ENCODE data around the gene TAS2R1.
"Not testable (repeated sequence)": the region's sequence is repeated elsewhere in the genome, so short reads cannot be mapped to it uniquely, and the experiment has no call there.

Gene TAS2R1

DNA sequence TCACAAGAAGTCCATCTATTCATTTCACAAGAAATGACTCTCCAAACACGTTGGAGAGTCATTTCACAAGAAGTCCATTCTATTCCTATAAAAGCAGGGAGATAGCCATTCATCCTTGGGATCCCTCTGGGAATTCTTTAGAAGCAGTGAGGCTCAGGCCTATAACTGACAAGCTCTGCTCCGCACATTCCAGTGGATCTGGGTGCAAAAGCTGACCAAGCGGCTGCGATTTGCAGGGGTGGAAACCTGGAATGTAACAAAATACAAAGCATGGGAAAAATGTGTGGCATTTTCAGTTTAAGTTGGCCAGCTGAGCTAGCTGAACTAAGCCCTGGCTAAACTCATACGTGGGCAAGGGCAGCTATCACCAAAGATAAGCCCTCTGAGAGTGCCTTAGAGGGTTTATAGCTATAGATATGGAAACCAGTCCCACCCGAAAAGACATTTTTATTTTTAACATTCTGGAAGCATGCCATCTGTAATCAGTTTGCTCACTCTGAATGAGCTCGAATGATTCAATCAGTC is 8.7 kb downstream of the TAS2R1 start:
- DNase-seq: no peak

DNA sequence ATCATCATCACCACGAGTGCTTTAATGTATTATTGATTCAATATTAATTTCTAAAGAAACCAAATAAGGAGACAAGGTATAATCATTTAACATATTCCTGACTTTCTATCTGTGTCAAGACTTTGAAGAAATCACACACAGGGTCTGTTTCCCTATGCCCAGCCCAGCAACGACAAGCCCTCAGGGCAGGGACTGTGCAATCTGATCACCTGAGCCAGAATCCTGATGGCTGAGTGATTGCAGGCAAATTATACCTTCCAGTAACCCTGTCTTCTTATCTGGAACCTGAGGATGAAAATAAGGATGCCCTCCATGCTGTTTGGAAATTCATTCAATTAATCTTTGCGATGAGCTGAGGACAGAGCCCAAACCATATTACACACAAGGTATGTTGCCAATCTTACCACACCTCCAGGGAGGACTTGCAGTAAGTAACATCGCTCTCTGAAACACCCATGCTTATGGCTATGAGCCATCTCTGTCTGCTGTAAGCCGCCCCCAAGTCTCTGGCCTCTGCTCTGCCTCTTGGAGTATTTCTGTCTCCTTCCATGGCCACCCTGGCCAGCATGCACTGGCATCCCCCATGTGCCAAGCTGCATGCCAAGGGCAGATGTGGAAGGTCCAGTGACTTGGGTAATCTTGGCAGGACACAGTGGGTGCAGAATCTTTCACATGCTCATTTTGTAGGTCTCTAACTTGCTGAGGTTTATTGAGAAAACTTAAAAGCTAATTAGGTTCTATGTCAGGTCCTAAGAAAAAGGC is 10.6 kb downstream of the TAS2R1 start:
- no peak for DNase-seq

- DNase-seq: no peak
These were observed 12.2 kb downstream of the TAS2R1 start for GRCh38 chr5:9617739-9618504.

DNA sequence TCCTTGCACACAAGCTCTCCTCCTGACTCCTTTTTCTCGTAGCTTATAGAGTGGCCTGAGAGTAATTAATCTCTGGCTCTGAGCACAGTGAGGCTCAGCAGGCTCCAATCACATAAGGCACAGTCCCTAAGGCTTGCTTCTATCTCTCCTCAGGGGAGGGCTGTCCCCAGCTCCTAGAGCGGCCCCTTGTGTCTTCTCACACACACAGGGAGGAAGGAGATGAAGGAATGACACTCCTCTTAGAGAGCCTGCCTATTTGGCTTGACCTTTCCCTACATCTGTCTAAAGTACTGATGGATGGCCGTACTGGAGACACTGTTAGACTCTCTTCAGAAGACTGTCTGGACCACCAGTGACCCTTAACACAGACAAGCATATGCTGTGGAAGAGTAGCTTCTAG is 12.9 kb downstream of the TAS2R1 start:
- no peak for DNase-seq

- no peak for DNase-seq
These were observed 14.8 kb downstream of the TAS2R1 start for GRCh38 chr5:9615331-9615730.

DNA sequence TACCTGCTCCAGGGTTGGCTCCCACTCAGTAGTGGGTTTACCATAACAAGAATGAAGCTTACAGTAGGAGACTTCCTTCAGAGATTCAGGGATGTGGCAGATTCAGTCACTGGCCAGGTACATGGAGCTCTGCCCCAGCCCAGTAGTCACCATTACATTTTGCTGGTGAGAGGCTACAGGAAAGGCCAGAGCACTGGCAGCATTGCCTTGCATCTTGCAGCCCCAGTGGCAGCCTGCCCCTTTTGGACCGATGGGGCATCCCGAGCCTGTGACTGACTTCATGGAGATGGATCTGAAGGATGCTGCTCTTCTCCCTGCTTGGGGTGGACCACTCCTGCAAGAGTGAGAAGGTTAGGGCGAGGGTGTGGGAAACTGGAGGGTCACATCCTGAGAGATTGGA is 16.8 kb downstream of the TAS2R1 start:
- no peak for DNase-seq

DNA sequence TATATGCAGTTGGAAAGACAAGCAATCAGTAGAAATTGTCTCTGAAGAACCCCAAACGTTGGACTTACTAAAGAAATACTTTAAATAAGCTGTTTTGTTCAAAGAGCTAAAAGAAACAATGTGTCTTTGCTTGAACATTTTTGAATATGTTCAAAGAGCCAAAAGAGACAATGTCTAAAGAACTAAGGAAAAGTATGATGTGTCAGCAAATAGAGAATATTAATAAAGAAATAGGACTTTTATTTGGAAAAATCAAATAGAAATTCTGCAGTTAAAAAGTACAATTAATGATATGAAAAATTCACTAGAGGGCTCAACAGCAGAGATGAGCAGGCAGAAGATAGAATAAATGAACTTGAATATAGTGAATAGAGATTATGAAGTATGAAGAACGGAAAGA is 19.2 kb downstream of the TAS2R1 start:
- DNase-seq: no peak

GRCh38 chr5:9610364-9610763 is 19.8 kb downstream of the TAS2R1 start:
- DNase-seq: no peak

DNA sequence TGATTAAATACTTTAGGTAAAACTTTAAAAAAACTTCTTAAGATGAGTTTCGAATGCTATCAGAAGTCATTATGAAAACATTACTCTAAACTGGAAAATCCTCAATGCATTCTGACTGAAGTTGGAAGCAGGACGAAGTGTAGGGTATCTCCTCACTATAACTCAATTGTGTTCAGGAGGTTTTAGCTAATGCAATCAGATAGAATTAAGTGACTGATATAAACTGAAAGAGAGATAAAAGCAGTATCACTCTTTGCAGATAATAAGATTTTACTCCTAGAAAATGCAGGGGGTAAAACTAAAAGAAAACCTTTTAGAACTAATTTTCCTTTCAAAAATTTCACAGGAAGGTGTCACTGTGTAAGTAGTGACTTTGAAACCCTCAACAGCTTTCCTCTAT is 22.1 kb downstream of the TAS2R1 start:
- no peak for DNase-seq

DNA sequence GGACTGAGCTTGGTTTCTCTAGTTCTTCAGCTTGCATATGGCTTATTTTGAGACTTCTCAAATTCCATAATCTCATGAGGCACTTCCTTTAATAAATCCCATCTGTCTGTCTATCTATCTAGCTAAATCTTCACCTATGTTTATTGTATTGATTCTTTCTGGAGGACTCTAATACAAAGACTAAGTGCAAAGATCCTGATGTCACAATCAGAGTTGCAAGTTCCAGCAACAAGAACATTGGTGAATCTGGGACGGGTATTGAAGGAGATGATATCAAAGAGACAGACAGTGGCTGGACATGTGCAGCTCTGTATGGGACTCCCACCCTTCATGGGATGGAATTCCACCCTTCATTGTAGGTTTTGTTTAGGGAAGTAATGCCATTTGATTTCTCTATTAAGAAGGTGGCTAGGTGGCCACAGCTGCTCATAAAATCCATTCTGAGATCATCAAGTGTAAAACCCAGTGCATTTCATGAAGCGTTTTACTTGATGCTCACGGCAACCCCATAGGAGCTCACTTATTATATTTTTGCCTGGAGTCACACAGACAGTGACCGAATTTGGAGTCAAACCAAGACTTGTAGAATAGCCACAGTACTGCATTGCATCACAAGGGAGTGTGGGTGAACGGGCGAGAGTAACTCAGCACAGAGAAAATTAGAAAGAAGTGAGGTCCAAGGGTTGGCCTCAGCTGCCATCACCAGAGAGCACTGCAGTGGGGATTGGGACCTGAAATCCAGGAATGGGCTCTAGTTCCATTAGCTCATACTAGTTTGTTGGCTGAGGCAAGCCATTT is 24.9 kb downstream of the TAS2R1 start:
- DNase-seq: no peak

DNA sequence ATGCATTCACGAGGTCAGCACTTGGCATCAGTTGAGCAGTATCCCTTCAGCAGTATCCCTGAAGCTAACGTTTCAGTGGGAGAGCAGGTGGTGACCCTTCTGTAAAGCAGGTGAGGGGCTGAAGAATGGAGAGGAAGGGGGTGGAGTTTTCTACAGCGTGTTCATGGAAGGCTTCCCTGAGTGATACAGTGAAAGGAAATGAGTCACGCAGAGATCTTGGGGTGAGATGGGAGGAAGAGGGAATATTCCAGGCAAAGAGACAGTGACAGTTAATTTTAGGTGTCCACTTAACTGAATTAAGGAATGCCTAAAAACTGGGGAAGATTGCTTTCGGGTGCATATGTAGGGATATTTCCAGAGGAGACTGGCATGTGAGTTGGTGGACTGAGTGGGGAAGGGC is 25.7 kb downstream of the TAS2R1 start:
- no peak for DNase-seq

DNA sequence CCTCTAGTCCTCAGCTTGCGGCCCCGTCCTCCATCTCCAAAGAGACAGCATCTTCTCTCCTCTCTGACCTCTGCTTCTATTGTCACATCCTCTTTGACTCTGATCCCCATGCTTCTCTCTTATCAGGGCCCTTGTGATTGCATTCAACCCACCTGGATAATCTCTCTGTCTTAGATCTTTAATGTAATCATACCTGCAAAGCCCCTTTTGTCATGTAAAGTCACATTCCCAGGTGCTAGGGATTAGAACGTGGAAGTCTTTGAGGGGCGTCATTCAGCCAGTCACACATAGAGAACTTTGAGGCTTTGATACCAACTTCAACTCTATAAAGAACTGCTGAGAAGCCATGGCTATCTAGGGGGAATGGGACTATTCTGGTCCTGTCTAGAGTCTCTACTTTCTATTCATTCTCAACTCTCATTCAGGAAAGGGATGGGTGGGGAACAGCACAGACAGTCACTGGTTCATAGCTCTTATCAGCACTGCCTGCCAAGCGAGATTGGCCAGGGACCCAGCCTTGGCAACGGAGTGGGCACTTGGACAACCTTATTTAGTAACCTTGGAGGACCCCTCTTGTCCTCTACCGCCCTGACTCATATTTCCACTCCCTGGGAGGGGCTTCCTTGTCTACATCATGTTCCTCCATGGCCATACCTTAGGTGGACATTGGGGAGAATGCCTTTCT is 29.0 kb downstream of the TAS2R1 start:
- no peak for DNase-seq

DNA sequence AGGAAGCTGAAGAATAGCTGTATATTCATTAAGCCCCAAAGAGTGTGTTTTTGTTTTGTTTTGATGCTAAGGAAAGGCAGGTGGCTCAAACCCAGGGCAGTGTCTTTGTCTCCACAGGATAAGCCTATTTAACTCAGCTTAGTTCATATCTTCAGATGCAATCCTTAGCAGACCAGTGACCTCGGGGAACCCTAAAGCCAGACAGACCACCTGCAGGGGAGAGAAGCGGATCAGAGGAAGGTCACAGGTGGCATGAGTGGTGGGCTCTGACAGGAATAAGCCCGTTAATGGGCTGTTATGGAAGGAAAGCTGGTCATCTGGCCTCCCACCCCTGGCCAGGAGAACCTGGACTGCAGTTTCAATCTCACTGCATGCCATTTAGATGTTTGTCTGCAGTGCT is 30.8 kb downstream of the TAS2R1 start:
- no peak for DNase-seq

GRCh38 chr5:9598329-9598728 is 31.8 kb downstream of the TAS2R1 start:
- not testable (repeated sequence) for DNase-seq

- not testable (repeated sequence) for DNase-seq
These were observed 32.8 kb downstream of the TAS2R1 start for GRCh38 chr5:9597322-9597721.

GRCh38 chr5:9596824-9597223 is 33.3 kb downstream of the TAS2R1 start:
- DNase-seq: no peak

- no peak for DNase-seq
These were observed 33.9 kb downstream of the TAS2R1 start for GRCh38 chr5:9596171-9596780.

- DNase-seq: no peak
These were observed 35.2 kb downstream of the TAS2R1 start for GRCh38 chr5:9594913-9595312.

- DNase-seq: no peak
These were observed 40.9 kb downstream of the TAS2R1 start for GRCh38 chr5:9589049-9589835.

DNA sequence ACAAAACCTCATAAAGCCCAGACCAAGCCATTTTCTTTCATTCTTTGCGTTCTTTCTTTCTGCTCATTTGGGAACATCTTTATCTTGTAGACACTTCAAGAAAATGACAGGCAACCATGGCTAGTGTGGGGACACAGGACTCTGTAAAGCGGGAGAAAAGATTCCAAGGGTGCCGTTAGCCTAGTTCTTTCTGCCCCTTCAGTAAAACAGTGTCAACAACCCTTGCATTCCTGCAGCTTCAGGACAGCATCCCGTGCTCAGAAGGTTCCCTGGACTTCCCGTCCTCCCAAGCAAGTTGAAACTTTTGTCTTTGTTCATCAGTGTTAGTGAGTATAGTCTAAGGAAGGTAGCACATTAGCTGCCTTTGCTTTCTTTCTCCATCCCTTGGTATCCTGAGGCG is 41.9 kb downstream of the TAS2R1 start:
- no peak for DNase-seq

DNA sequence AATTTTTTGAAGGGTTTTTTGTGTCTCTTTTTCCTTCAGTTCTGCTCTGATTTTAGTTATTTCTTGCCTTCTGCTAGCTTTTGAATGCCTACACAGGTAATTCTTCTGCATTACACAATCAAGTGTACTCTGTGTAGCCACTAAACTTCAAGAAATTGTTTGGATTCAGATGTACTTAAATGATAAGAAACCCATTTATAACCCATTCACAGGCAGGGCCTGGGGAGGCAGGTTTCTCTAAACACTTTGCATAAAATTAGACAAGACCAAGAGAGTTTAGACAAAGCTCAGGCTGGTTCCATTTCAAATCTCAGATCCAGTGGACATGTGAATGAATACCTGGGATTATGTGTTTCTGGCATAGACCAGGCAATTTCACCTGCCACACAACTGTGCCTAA is 43.0 kb downstream of the TAS2R1 start:
- DNase-seq: no peak

- DNase-seq: no peak
These were observed 47.7 kb downstream of the TAS2R1 start for GRCh38 chr5:9582406-9582805.

Measured in DMS53 (cell line).